Liver (tissue), 9 donors: ENCODE data around the gene CITED1. TPM values are rescaled to one million over a fixed set of nuclear protein-coding genes. Genes with fewer than 3 reads are reported as not detected.

ENCODE experiments used
- DNase-seq: peaks from one replicate; pipeline ENCODE4 v3.0.0-alpha.2; 2017; ENCODE audit warnings: low spot score
- H3K27ac ChIP-seq, 2 donors: one replicate each; pipeline ENCODE4 v1.7.0; 2013; ENCODE audit warnings: inconsistent platforms in 2 of 2, low read length in 2 of 2, control low read depth in 1 of 2, low read depth in 1 of 2, mild to moderate bottlenecking in 1 of 2
- H3K27me3 ChIP-seq, 4 donors: one replicate each; pipeline versions ENCODE4 v1.6.1 to v1.7.0; 2013; ENCODE audit warnings: low read length in 3 of 4, inconsistent platforms in 1 of 4, mild to moderate bottlenecking in 1 of 4, moderate library complexity in 1 of 4; ENCODE audit not compliant: control insufficient read depth in 4 of 4, insufficient read depth in 4 of 4
- H3K36me3 ChIP-seq, 4 donors: one replicate each; pipeline versions ENCODE4 v1.6.1 to v1.7.0; 2013; ENCODE audit warnings: low read length in 3 of 4, mild to moderate bottlenecking in 3 of 4, low read depth in 1 of 4, moderate library complexity in 1 of 4; ENCODE audit not compliant: control insufficient read depth in 4 of 4, insufficient read depth in 3 of 4
- H3K4me1 ChIP-seq, 4 donors: one replicate each; pipeline versions ENCODE4 v1.6.1 to v1.7.0; 2013; ENCODE audit warnings: low read length in 3 of 4, mild to moderate bottlenecking in 3 of 4, moderate library complexity in 1 of 4; ENCODE audit not compliant: control insufficient read depth in 4 of 4, insufficient read depth in 4 of 4
- H3K4me3 ChIP-seq, 3 donors: one replicate each; pipeline versions ENCODE4 v1.6.1 to v1.7.0; 2013; ENCODE audit warnings: low read length in 3 of 3, control low read depth in 1 of 3, low read depth in 1 of 3, mild to moderate bottlenecking in 1 of 3
- H3K9ac ChIP-seq, 2 donors: one replicate each; pipeline ENCODE4 v1.7.0; 2013; ENCODE audit warnings: low read length in 2 of 2, mild to moderate bottlenecking in 2 of 2, moderate library complexity in 2 of 2, control low read depth in 1 of 2, low read depth in 1 of 2
- H3K9me3 ChIP-seq, 4 donors: one replicate each; pipeline versions ENCODE4 v1.6.1 to v1.7.0; 2013; ENCODE audit warnings: low read length in 3 of 4; ENCODE audit not compliant: control insufficient read depth in 4 of 4
- EGR1 ChIP-seq, 2 donors: IDR thresholded peaks; 2 replicates each; pipeline ENCODE4 v1.6.1; 2016 to 2018; ENCODE audit warnings: antibody characterized with exemption in 2 of 2, low read depth in 2 of 2
- FOXA1 ChIP-seq: IDR thresholded peaks from 2 replicates; pipeline ENCODE4 v1.6.1; 2016; ENCODE audit warnings: antibody characterized with exemption
- FOXA2 ChIP-seq: IDR thresholded peaks from 2 replicates; pipeline ENCODE4 v1.6.1; 2016; ENCODE audit warnings: antibody characterized with exemption
- GABPA ChIP-seq, 2 donors: IDR thresholded peaks in 1 of 2; conservative IDR thresholded peaks in 1 of 2; 2 replicates each; pipeline ENCODE4 v1.6.1; 2016; ENCODE audit warnings: antibody characterized with exemption in 2 of 2, mild to moderate bottlenecking in 1 of 2, moderate library complexity in 1 of 2
- HNF4G ChIP-seq: IDR thresholded peaks from 2 replicates; pipeline ENCODE4 v1.6.1; 2016; ENCODE audit warnings: antibody characterized with exemption
- RAD21 ChIP-seq, 2 donors: IDR thresholded peaks; 2 replicates each; pipeline ENCODE4 v1.6.1; 2016; ENCODE audit warnings: antibody characterized with exemption in 2 of 2, mild to moderate bottlenecking in 2 of 2
- RXRA ChIP-seq, 2 donors: IDR thresholded peaks; 2 replicates each; pipeline ENCODE4 v1.6.1; 2017 to 2018; ENCODE audit warnings: antibody characterized with exemption in 2 of 2, mild to moderate bottlenecking in 1 of 2
- SP1 ChIP-seq: IDR thresholded peaks from 2 replicates; pipeline ENCODE4 v1.6.1; 2018; ENCODE audit warnings: antibody characterized with exemption, mild to moderate bottlenecking
- WGBS: extraction: QIAGEN DNeasy Blood & Tissue Kit; methylation state at CpG from one replicate; pipeline ENCODE4 v1.1.7; 2013; 5-methylcytosine and 5-hydroxymethylcytosine counted together
- polyA plus RNA-seq, 2 donors: library from polyadenylated mRNA; stranded (reverse) in 1 of 2; unstranded in 1 of 2; fragments of 200-250 nt in 1 of 2; fragments of >200 nt in 1 of 2; fragmentation: Nextera tagmentation in 1 of 2; extraction: Ambion mirVana in 1 of 2; gene quantifications; one replicate each; pipeline versions ENCODE4 v1.2.1 to v1.2.3, GENCODE V29; 2013 to 2015
- total RNA-seq, 2 donors: library from RNA; depleted of rRNA; stranded (reverse); fragments of >200 nt; gene quantifications; one replicate each; pipeline ENCODE4 v1.2.3, GENCODE V29; 2014
- TF ChIP-seq, protein P1 (sequence below): IDR thresholded peaks from 2 replicates; pipeline ENCODE4 v1.6.1; 2016; ENCODE audit warnings: antibody characterized with exemption, mild to moderate bottlenecking
- TF ChIP-seq, protein P2 (sequence below): IDR thresholded peaks from 2 replicates; pipeline ENCODE4 v1.6.1; 2016; ENCODE audit warnings: antibody characterized with exemption
- TF ChIP-seq, protein P3 (sequence below): IDR thresholded peaks from 2 replicates; pipeline ENCODE4 v1.6.1; 2016; ENCODE audit warnings: antibody characterized with exemption
- TF ChIP-seq, protein P4 (sequence below): IDR thresholded peaks from 2 replicates; pipeline ENCODE4 v1.6.1; 2016; ENCODE audit warnings: antibody characterized with exemption
- donor health status: healthy.
- donor health status: healthy.
- donor health status: healthy.
- donor health status: healthy.
- donor health status: healthy.

The CITED1 gene
- total and polyA plus RNA-seq, 4 donors = 0.09 TPM; not detected in 3

DNA sequence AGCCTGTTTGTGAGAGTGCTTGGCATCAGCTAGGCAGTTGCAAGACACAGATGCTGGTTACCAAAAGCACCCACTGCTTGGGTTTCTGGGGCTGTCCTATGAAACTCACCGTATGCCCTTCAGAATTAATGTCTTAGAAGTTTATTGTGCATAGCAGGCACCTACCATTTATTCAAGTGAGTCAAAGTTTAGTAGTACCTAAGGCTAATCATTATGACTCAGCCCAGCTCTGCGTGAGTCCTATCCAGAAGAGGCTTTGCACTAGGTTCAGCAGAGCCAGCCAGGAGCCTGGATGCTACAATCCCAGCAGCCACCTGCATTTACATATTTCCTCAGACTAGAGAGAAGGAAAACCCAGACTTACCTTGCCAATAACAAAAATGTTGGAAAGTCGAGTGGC, 32.8 kb downstream of the CITED1 start (continued):
- TF ChIP-seq, protein P1, sequence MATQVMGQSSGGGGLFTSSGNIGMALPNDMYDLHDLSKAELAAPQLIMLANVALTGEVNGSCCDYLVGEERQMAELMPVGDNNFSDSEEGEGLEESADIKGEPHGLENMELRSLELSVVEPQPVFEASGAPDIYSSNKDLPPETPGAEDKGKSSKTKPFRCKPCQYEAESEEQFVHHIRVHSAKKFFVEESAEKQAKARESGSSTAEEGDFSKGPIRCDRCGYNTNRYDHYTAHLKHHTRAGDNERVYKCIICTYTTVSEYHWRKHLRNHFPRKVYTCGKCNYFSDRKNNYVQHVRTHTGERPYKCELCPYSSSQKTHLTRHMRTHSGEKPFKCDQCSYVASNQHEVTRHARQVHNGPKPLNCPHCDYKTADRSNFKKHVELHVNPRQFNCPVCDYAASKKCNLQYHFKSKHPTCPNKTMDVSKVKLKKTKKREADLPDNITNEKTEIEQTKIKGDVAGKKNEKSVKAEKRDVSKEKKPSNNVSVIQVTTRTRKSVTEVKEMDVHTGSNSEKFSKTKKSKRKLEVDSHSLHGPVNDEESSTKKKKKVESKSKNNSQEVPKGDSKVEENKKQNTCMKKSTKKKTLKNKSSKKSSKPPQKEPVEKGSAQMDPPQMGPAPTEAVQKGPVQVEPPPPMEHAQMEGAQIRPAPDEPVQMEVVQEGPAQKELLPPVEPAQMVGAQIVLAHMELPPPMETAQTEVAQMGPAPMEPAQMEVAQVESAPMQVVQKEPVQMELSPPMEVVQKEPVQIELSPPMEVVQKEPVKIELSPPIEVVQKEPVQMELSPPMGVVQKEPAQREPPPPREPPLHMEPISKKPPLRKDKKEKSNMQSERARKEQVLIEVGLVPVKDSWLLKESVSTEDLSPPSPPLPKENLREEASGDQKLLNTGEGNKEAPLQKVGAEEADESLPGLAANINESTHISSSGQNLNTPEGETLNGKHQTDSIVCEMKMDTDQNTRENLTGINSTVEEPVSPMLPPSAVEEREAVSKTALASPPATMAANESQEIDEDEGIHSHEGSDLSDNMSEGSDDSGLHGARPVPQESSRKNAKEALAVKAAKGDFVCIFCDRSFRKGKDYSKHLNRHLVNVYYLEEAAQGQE = no peak
- no peak for TF ChIP-seq RXRA (IDR thresholded peaks at IDR 0.05)
- TF ChIP-seq RAD21 (IDR thresholded peaks at IDR 0.05) = no peak
- no peak for TF ChIP-seq GABPA (IDR thresholded peaks at IDR 0.05 in 1 of 2, conservative IDR thresholded peaks at IDR 0.05 in 1 of 2)

DNA sequence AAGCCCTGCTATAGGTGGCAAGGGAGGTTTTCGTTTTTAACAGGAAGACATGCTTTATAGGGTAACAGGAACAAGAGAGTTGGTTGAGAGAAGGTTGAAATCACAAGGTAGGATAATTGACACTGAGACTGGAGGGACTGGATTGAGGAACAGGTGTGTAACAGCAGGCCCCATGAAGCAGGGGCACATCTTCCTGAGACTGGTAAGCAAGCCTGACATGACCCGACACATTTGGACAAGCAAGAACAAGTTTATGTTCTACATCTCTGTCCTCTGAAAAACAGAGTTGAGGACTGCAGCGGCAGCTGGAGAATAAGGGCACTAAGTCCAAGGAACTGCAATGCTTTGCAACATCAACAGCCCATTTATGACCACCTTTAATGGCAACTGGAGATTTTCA, 33.9 kb downstream of the CITED1 start:
- no peak overlapping the region for H3K9ac ChIP-seq
- WGBS = 93% methylated on average over 3 of the region's 3 CpGs
- no peaks in the 10 kb centered on the region for H3K9me3 ChIP-seq
- peaks cover 0 to 8% (median 7%) of the 10 kb centered on the region in 4 donors for H3K4me1 ChIP-seq
- peaks cover 11 to 80% (median 56%) of the 10 kb centered on the region in 4 donors for H3K36me3 ChIP-seq
- no peak for DNase-seq
- H3K27ac ChIP-seq = no peak overlapping the region
- TF ChIP-seq SP1 = no peak
- TF ChIP-seq, protein P2, sequence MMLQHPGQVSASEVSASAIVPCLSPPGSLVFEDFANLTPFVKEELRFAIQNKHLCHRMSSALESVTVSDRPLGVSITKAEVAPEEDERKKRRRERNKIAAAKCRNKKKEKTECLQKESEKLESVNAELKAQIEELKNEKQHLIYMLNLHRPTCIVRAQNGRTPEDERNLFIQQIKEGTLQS = no peak
- no peak for TF ChIP-seq EGR1 (IDR thresholded peaks at IDR 0.05; ENCODE audit: low read depth in 2 of 2)
- no peak for TF ChIP-seq HNF4G
- TF ChIP-seq, protein P3, sequence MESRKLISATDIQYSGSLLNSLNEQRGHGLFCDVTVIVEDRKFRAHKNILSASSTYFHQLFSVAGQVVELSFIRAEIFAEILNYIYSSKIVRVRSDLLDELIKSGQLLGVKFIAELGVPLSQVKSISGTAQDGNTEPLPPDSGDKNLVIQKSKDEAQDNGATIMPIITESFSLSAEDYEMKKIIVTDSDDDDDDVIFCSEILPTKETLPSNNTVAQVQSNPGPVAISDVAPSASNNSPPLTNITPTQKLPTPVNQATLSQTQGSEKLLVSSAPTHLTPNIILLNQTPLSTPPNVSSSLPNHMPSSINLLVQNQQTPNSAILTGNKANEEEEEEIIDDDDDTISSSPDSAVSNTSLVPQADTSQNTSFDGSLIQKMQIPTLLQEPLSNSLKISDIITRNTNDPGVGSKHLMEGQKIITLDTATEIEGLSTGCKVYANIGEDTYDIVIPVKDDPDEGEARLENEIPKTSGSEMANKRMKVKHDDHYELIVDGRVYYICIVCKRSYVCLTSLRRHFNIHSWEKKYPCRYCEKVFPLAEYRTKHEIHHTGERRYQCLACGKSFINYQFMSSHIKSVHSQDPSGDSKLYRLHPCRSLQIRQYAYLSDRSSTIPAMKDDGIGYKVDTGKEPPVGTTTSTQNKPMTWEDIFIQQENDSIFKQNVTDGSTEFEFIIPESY = no peak
- TF ChIP-seq FOXA2 = no peak
- H3K4me3 ChIP-seq = no peak overlapping the region
- no peaks in the 10 kb centered on the region for H3K27me3 ChIP-seq

DNA sequence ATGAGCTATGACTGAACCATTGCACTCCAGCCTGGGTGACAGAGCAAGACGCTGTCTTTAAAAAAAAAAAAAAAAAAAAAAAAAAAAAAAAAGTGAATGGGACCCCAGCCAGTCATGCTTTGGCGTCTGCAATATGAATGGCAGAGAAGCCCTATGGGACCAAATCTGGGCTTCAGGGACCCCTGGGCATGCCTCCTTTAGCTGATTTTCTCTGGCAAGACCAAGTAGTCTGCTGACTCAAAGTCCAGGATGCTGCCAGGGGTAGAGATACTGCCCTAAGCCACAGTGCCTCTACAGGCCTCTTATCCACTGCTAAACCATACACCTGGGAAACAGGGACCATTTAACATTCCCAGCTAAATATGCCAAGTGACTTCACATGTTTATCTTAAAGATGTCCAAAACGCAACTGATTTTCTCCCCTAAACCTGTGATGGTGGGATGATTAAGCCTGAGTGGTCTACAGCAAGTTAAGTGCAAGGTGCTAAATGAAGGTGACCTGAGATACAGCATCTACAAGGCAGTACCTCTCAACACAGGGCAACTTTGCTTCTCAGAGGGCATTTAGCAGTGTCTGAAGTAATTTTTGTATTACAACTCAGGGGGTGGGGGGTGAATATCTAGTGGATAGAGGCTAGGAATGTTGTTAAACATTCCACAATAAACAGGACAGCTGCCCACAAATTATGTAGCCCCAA, 34.5 kb downstream of the CITED1 start:
- H3K4me1 ChIP-seq = peaks cover 0 to 8% (median 6%) of the 10 kb centered on the region in 4 donors

More for the DNA sequence above, 34.5 kb downstream of the CITED1 start:
- Histone ChIP-seq H3K9ac (no peak overlapping the region), H3K36me3 (peaks cover 11 to 80% (median 56%) of the 10 kb centered on the region in 4 donors), H3K9me3 (no peaks in the 10 kb centered on the region), H3K4me3 (no peak overlapping the region), H3K27ac (no peak overlapping the region), H3K27me3 (no peaks in the 10 kb centered on the region)
- DNase-seq = no peak
- TF ChIP-seq FOXA1 (no peak), EGR1 (IDR thresholded peaks at IDR 0.05; ENCODE audit: low read depth in 2 of 2) (no peak), GABPA (IDR thresholded peaks at IDR 0.05 in 1 of 2, conservative IDR thresholded peaks at IDR 0.05 in 1 of 2) (no peak), FOXA2 (no peak)
- TF ChIP-seq, protein P4, sequence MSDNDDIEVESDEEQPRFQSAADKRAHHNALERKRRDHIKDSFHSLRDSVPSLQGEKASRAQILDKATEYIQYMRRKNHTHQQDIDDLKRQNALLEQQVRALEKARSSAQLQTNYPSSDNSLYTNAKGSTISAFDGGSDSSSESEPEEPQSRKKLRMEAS = no peak
- 79% methylated on average over 3 of the region's 3 CpGs for WGBS
